ENCODE results near the gene ANKRD9. TPM values are rescaled to one million over a fixed set of nuclear protein-coding genes. Genes with fewer than 3 reads are reported as not detected.

The ANKRD9 gene
- total and polyA plus RNA-seq, 2 of the 13 experiments (the other 11 are each of a cell fraction or from before 2014, with no cell fraction given) = 10.0 to 15.0 TPM

DNA sequence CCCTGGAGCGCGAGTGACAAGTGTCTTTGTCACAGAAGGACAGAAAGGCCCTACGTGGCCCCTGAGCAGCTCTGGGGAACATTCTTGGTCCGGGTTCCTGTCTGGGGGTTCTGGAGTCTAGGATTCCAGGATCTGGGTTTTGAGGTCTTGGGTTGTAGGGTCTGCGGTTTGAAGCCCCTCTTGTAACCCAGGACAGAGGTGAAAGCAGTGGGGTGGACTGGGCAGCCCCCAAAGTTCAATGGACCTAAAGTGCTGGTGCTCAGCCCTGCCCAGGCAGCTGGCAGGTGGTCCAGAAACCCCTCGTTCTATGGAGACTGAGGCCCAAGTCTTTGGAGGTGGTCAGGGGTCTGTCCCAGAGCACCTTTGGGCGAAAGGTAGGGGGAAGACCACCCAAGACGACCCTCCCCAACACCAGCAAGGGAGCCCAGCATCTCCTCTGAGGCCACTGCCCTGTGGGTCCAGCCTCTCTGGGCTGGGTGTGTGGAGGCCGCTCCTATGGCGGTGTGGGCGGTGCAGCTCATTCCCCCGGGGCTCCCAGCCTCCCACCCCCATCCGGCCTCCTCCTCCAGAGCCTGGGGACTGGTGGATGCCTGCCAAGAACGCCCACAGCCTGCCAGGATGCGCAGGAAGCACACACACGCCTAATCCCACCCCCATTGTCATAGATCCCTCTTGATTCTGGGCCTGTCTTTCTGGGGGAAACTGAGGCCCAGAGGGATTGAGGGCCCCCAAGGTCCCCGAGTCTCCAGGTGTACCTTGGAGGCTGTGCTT lies 30.2 kb upstream of the ANKRD9 start (continued):
- TF ChIP-seq, protein P1, sequence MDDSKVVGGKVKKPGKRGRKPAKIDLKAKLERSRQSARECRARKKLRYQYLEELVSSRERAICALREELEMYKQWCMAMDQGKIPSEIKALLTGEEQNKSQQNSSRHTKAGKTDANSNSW (CRISPR knock-in tag; IDR thresholded peaks at IDR 0.05; ENCODE audit: borderline replicate concordance) = no peak
- TF ChIP-seq POLR2AphosphoS2 (IDR thresholded peaks at IDR 0.05; ENCODE audit: low read depth, low read length) = no peak
- TF ChIP-seq ZNF335 (CRISPR knock-in tag; IDR thresholded peaks at IDR 0.05) = no peak
- peak; percentile 60; the same call in 1 of the 2 replicates for TF ChIP-seq ZNF790 (CRISPR knock-in tag; IDR thresholded peaks at IDR 0.05; ENCODE audit: borderline replicate concordance)
- no peak for TF ChIP-seq CEBPB (IDR thresholded peaks at IDR 0.05; ENCODE audit: borderline replicate concordance, low read depth, low read length)
- no peak for TF ChIP-seq NFKBIZ (CRISPR knock-in tag; IDR thresholded peaks at IDR 0.05)
- no peak for TF ChIP-seq ZFP41 (CRISPR knock-in tag; IDR thresholded peaks at IDR 0.05; ENCODE audit: borderline replicate concordance)
- TF ChIP-seq ZNF850 (CRISPR knock-in tag; conservative IDR thresholded peaks at IDR 0.05) = no peak
- TF ChIP-seq, protein P2, sequence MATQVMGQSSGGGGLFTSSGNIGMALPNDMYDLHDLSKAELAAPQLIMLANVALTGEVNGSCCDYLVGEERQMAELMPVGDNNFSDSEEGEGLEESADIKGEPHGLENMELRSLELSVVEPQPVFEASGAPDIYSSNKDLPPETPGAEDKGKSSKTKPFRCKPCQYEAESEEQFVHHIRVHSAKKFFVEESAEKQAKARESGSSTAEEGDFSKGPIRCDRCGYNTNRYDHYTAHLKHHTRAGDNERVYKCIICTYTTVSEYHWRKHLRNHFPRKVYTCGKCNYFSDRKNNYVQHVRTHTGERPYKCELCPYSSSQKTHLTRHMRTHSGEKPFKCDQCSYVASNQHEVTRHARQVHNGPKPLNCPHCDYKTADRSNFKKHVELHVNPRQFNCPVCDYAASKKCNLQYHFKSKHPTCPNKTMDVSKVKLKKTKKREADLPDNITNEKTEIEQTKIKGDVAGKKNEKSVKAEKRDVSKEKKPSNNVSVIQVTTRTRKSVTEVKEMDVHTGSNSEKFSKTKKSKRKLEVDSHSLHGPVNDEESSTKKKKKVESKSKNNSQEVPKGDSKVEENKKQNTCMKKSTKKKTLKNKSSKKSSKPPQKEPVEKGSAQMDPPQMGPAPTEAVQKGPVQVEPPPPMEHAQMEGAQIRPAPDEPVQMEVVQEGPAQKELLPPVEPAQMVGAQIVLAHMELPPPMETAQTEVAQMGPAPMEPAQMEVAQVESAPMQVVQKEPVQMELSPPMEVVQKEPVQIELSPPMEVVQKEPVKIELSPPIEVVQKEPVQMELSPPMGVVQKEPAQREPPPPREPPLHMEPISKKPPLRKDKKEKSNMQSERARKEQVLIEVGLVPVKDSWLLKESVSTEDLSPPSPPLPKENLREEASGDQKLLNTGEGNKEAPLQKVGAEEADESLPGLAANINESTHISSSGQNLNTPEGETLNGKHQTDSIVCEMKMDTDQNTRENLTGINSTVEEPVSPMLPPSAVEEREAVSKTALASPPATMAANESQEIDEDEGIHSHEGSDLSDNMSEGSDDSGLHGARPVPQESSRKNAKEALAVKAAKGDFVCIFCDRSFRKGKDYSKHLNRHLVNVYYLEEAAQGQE (IDR thresholded peaks at IDR 0.05; ENCODE audit: borderline replicate concordance in 1 of 2, low read depth in 1 of 2, low read length in 2 of 2) = no peak
- no peak for TF ChIP-seq ZMYM4 (CRISPR knock-in tag; IDR thresholded peaks at IDR 0.05)
- TF ChIP-seq, protein P3, sequence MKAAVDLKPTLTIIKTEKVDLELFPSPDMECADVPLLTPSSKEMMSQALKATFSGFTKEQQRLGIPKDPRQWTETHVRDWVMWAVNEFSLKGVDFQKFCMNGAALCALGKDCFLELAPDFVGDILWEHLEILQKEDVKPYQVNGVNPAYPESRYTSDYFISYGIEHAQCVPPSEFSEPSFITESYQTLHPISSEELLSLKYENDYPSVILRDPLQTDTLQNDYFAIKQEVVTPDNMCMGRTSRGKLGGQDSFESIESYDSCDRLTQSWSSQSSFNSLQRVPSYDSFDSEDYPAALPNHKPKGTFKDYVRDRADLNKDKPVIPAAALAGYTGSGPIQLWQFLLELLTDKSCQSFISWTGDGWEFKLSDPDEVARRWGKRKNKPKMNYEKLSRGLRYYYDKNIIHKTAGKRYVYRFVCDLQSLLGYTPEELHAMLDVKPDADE (CRISPR knock-in tag; IDR thresholded peaks at IDR 0.05) = no peak
- TF ChIP-seq, protein P4, sequence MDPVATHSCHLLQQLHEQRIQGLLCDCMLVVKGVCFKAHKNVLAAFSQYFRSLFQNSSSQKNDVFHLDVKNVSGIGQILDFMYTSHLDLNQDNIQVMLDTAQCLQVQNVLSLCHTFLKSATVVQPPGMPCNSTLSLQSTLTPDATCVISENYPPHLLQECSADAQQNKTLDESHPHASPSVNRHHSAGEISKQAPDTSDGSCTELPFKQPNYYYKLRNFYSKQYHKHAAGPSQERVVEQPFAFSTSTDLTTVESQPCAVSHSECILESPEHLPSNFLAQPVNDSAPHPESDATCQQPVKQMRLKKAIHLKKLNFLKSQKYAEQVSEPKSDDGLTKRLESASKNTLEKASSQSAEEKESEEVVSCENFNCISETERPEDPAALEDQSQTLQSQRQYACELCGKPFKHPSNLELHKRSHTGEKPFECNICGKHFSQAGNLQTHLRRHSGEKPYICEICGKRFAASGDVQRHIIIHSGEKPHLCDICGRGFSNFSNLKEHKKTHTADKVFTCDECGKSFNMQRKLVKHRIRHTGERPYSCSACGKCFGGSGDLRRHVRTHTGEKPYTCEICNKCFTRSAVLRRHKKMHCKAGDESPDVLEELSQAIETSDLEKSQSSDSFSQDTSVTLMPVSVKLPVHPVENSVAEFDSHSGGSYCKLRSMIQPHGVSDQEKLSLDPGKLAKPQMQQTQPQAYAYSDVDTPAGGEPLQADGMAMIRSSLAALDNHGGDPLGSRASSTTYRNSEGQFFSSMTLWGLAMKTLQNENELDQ (CRISPR knock-in tag; IDR thresholded peaks at IDR 0.05; ENCODE audit: borderline replicate concordance) = no peak
- TF ChIP-seq HMG20B (CRISPR knock-in tag; conservative IDR thresholded peaks at IDR 0.05) = no peak
- TF ChIP-seq ZNF577 (CRISPR knock-in tag; IDR thresholded peaks at IDR 0.05; ENCODE audit: borderline replicate concordance, low read depth) = no peak
- TF ChIP-seq, protein P5, sequence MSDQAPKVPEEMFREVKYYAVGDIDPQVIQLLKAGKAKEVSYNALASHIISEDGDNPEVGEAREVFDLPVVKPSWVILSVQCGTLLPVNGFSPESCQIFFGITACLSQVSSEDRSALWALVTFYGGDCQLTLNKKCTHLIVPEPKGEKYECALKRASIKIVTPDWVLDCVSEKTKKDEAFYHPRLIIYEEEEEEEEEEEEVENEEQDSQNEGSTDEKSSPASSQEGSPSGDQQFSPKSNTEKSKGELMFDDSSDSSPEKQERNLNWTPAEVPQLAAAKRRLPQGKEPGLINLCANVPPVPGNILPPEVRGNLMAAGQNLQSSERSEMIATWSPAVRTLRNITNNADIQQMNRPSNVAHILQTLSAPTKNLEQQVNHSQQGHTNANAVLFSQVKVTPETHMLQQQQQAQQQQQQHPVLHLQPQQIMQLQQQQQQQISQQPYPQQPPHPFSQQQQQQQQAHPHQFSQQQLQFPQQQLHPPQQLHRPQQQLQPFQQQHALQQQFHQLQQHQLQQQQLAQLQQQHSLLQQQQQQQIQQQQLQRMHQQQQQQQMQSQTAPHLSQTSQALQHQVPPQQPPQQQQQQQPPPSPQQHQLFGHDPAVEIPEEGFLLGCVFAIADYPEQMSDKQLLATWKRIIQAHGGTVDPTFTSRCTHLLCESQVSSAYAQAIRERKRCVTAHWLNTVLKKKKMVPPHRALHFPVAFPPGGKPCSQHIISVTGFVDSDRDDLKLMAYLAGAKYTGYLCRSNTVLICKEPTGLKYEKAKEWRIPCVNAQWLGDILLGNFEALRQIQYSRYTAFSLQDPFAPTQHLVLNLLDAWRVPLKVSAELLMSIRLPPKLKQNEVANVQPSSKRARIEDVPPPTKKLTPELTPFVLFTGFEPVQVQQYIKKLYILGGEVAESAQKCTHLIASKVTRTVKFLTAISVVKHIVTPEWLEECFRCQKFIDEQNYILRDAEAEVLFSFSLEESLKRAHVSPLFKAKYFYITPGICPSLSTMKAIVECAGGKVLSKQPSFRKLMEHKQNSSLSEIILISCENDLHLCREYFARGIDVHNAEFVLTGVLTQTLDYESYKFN (CRISPR knock-in tag; conservative IDR thresholded peaks at IDR 0.05) = no peak; the same call in 1 of the 2 replicates
- TF ChIP-seq TGIF2 (CRISPR knock-in tag; IDR thresholded peaks at IDR 0.05) = 0 out of 2 replicates have a peak, but pooled peaks have one; percentile 18
- TF ChIP-seq, protein P6, sequence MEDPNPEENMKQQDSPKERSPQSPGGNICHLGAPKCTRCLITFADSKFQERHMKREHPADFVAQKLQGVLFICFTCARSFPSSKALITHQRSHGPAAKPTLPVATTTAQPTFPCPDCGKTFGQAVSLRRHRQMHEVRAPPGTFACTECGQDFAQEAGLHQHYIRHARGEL (CRISPR knock-in tag; IDR thresholded peaks at IDR 0.05) = no peak
